IMR-90 (cell line): ENCODE measurements around the gene LYPD5.

ENCODE experiments used
- CEBPB ChIP-seq: IDR thresholded peaks from 2 replicates; pipeline ENCODE4 v1.6.1; 2012; ENCODE audit warnings: low read depth, low read length, improper control_type of control experiment
- POLR2A ChIP-seq: IDR thresholded peaks from 2 replicates; pipeline ENCODE4 v1.6.1; 2012; ENCODE audit warnings: mild to moderate bottlenecking, low read depth, low read length
- TF ChIP-seq, protein P1 (sequence below): conservative IDR thresholded peaks from 2 replicates; pipeline ENCODE4 v1.5.1; 2012; ENCODE audit warnings: mild to moderate bottlenecking, low read depth, low read length, improper control_type of control experiment
- TF ChIP-seq, protein P2 (sequence below): fragments of 150-350 bp; IDR thresholded peaks from 2 replicates; pipeline ENCODE4 v1.6.1; 2016; ENCODE audit warnings: low read depth, mild to moderate bottlenecking, low read length, moderate library complexity, borderline replicate concordance

DNA sequence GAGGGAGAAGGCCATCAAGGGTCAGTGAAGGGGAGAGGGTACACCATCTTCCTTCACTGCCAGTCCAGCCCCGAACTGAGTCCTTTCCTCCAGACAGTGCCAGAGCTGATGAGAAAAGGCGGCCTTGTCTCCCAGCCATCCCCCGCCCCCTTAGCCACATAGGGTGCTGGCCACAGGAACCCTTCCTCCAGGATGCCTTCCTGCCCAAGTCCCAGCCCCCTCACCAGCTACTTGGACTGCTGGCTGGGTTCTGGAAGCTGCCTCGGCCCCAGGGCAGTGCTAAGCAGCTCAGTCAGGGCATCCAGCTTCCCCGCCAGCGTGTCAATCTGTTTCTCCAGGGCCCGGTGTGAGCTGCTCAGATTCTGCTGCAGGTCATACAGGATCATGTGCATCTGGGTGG is 34.9 kb downstream of the LYPD5 start:
- TF ChIP-seq, protein P1, sequence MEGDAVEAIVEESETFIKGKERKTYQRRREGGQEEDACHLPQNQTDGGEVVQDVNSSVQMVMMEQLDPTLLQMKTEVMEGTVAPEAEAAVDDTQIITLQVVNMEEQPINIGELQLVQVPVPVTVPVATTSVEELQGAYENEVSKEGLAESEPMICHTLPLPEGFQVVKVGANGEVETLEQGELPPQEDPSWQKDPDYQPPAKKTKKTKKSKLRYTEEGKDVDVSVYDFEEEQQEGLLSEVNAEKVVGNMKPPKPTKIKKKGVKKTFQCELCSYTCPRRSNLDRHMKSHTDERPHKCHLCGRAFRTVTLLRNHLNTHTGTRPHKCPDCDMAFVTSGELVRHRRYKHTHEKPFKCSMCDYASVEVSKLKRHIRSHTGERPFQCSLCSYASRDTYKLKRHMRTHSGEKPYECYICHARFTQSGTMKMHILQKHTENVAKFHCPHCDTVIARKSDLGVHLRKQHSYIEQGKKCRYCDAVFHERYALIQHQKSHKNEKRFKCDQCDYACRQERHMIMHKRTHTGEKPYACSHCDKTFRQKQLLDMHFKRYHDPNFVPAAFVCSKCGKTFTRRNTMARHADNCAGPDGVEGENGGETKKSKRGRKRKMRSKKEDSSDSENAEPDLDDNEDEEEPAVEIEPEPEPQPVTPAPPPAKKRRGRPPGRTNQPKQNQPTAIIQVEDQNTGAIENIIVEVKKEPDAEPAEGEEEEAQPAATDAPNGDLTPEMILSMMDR = no peak
- TF ChIP-seq CEBPB (no peak), POLR2A (no peak)
- TF ChIP-seq, protein P2, sequence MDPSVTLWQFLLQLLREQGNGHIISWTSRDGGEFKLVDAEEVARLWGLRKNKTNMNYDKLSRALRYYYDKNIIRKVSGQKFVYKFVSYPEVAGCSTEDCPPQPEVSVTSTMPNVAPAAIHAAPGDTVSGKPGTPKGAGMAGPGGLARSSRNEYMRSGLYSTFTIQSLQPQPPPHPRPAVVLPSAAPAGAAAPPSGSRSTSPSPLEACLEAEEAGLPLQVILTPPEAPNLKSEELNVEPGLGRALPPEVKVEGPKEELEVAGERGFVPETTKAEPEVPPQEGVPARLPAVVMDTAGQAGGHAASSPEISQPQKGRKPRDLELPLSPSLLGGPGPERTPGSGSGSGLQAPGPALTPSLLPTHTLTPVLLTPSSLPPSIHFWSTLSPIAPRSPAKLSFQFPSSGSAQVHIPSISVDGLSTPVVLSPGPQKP = no peak
